AG10803 (cell line): ENCODE data around the gene RERE.

Experiments
- DNase-seq: peaks from one replicate; pipeline ENCODE4 v3.0.0; 2010; ENCODE audit warnings: low read depth
- H3K4me3 ChIP-seq: 2 replicates; pipeline ENCODE4 v1.5.1; 2011; ENCODE audit warnings: mild to moderate bottlenecking, low read length, control low read depth
- CTCF ChIP-seq: conservative IDR thresholded peaks from 2 replicates; pipeline ENCODE4 v1.5.1; 2011; ENCODE audit warnings: mild to moderate bottlenecking, low read length, control low read depth, inconsistent platforms

RERE gene

GRCh38 chr1:8689431-8690252 is 127.8 kb downstream of the RERE start:
- TF ChIP-seq CTCF = no peak
- DNase-seq = no peak

GRCh38 chr1:8687538-8687937 is 129.9 kb downstream of the RERE start:
- no peak overlapping the region for H3K4me3 ChIP-seq
- TF ChIP-seq CTCF = no peak
- no peak for DNase-seq

More at GRCh38 chr1:8689431-8690252, 127.8 kb downstream of the RERE start:
- no peak overlapping the region for H3K4me3 ChIP-seq

- DNase-seq = no peak
- TF ChIP-seq CTCF = no peak
- no peak overlapping the region for H3K4me3 ChIP-seq
These were observed 130.4 kb downstream of the RERE start for GRCh38 chr1:8687039-8687438.

GRCh38 chr1:8685463-8685862 is 132.0 kb downstream of the RERE start:
- H3K4me3 ChIP-seq = no peak overlapping the region
- DNase-seq = no peak
- no peak for TF ChIP-seq CTCF

- H3K4me3 ChIP-seq = no peak overlapping the region
- no peak for TF ChIP-seq CTCF
- no peak for DNase-seq
These were observed 132.8 kb downstream of the RERE start for GRCh38 chr1:8684590-8684989.

GRCh38 chr1:8682573-8682972 is 134.9 kb downstream of the RERE start:
- no peak for TF ChIP-seq CTCF
- no peak for DNase-seq

GRCh38 chr1:8681911-8682310 is 135.5 kb downstream of the RERE start:
- TF ChIP-seq CTCF = no peak
- H3K4me3 ChIP-seq = no peak overlapping the region
- DNase-seq = no peak

More at GRCh38 chr1:8682573-8682972, 134.9 kb downstream of the RERE start:
- H3K4me3 ChIP-seq = no peak overlapping the region
